Colonic mucosa (tissue), 4 donors: Measurements from ENCODE around the gene OR11G2. TPM values are rescaled to one million over a fixed set of nuclear protein-coding genes. Genes with fewer than 3 reads are reported as not detected.

ENCODE experiments used
- DNase-seq: peaks from one replicate; pipeline ENCODE4 v3.0.0-alpha.2; 2020
- H3K27ac ChIP-seq: fragments of 200-600 bp; one replicate; pipeline ENCODE4 v1.8.0; 2021
- H3K27me3 ChIP-seq: fragments of 200-600 bp; one replicate; pipeline ENCODE4 v1.8.0; 2021
- H3K36me3 ChIP-seq: fragments of 200-600 bp; one replicate; pipeline ENCODE4 v1.8.0; 2021
- H3K4me1 ChIP-seq: fragments of 200-600 bp; one replicate; pipeline ENCODE4 v1.8.0; 2021; ENCODE audit warnings: mild to moderate bottlenecking
- H3K4me3 ChIP-seq: fragments of 200-600 bp; one replicate; pipeline ENCODE4 v1.8.0; 2021
- H3K9ac ChIP-seq, 2 donors: one replicate each; pipeline ENCODE4 v1.7.0; 2013; ENCODE audit warnings: control low read depth in 2 of 2, low read depth in 2 of 2, low read length in 2 of 2
- H3K9me3 ChIP-seq: fragments of 200-600 bp; one replicate; pipeline ENCODE4 v1.8.0; 2021
- CTCF ChIP-seq: fragments of 200-600 bp; IDR thresholded peaks from one replicate; pipeline ENCODE4 v1.8.0; 2022; ENCODE audit warnings: antibody characterized with exemption, mild to moderate bottlenecking
- intact Hi-C: fragments of 100-400 bp; cut with DNase I; formaldehyde crosslinking; loops from one replicate; pipeline ENCODE4 v1.14.1; 2022
- total RNA-seq, 2 donors: library from RNA; stranded (reverse); fragmentation: NEBNext Ultra II Directional in 1 of 2; extraction: Animal tissue kit (Norgen Biotek cat#: 25700) in 1 of 2; gene quantifications; one replicate each; pipeline ENCODE4 v1.2.1, GENCODE V29; 2021
- donor health status: healthy.
- donor health status: DM: no; HTN: no; CAD: no.
- donor health status: DM: no; HTN: no; CAD: no.

Gene OR11G2
- total RNA-seq, 2 donors from 2014 or later = not detected

GRCh38 chr14:20176330-20176729 is 14.4 kb upstream of the OR11G2 start:
- no peak for DNase-seq
- Histone ChIP-seq H3K27ac (no peak overlapping the region), H3K4me3 (no peak overlapping the region), H3K9ac (no peak overlapping the region), H3K27me3 (no peaks in the 10 kb centered on the region), H3K9me3 (no peaks in the 10 kb centered on the region), H3K4me1 (no peaks in the 10 kb centered on the region), H3K36me3 (no peaks in the 10 kb centered on the region)
- TF ChIP-seq CTCF = no peak
- intact Hi-C loops = no loop called here

GRCh38 chr14:20177433-20177974 is 13.2 kb upstream of the OR11G2 start:
- Histone ChIP-seq H3K9ac (no peak overlapping the region), H3K4me3 (no peak overlapping the region), H3K4me1 (no peaks in the 10 kb centered on the region), H3K27me3 (no peaks in the 10 kb centered on the region), H3K36me3 (no peaks in the 10 kb centered on the region), H3K9me3 (no peaks in the 10 kb centered on the region), H3K27ac (no peak overlapping the region)
- intact Hi-C loops = no loop called here
- DNase-seq = no peak
- TF ChIP-seq CTCF = no peak

DNA sequence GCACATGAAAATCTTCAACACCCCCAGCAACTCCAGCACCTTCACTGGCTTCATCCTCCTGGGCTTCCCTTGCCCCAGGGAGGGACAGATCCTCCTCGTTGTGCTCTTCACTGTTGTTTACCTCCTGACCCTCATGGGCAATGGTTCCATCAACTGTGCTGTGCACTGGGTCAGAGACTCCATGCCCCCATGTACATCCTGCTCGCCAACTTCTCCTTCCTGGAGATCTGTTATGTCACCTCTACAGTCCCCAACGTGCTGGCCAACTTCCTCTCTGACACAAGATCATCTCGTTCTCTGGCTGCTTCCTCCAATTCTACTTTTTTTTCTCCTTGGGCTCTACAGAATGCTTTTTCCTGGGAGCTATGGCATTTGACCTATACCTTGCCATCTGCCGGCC is 11.5 kb upstream of the OR11G2 start:
- Histone ChIP-seq H3K4me3 (no peak overlapping the region), H3K27me3 (no peaks in the 10 kb centered on the region), H3K36me3 (no peaks in the 10 kb centered on the region), H3K27ac (no peak overlapping the region), H3K4me1 (no peaks in the 10 kb centered on the region), H3K9me3 (no peaks in the 10 kb centered on the region), H3K9ac (no peak overlapping the region)
- intact Hi-C loops = no loop called here
- no peak for DNase-seq
- no peak for TF ChIP-seq CTCF

- Histone ChIP-seq H3K4me3 (no peak overlapping the region), H3K9me3 (no peaks in the 10 kb centered on the region), H3K27me3 (no peaks in the 10 kb centered on the region), H3K36me3 (no peaks in the 10 kb centered on the region), H3K27ac (no peak overlapping the region), H3K4me1 (no peaks in the 10 kb centered on the region), H3K9ac (no peak overlapping the region)
- no peak for TF ChIP-seq CTCF
- intact Hi-C loops = no loop called here
- DNase-seq = no peak
These were observed 10.8 kb upstream of the OR11G2 start for GRCh38 chr14:20179880-20180279.

GRCh38 chr14:20180486-20180885 is 10.2 kb upstream of the OR11G2 start:
- no peak overlapping the region for H3K27ac ChIP-seq
- intact Hi-C loops = no loop called here
- H3K9me3 ChIP-seq = no peaks in the 10 kb centered on the region
- H3K36me3 ChIP-seq = no peaks in the 10 kb centered on the region
- no peak for DNase-seq
- H3K4me1 ChIP-seq = no peaks in the 10 kb centered on the region
- H3K9ac ChIP-seq = no peak overlapping the region
- H3K27me3 ChIP-seq = no peaks in the 10 kb centered on the region
- no peak for TF ChIP-seq CTCF
- no peak overlapping the region for H3K4me3 ChIP-seq
